IPS-15b (cell line): ENCODE data around the gene DCTN5.

ENCODE experiments used
- H3K27me3 ChIP-seq: one replicate; pipeline ENCODE4 v1.6.1; 2013; ENCODE audit warnings: low read length; ENCODE audit not compliant: control insufficient read depth, insufficient read depth
- H3K36me3 ChIP-seq: one replicate; pipeline ENCODE4 v1.6.1; 2013; ENCODE audit warnings: low read length; ENCODE audit not compliant: control insufficient read depth, insufficient read depth
- H3K4me1 ChIP-seq: one replicate; pipeline ENCODE4 v1.6.1; 2013; ENCODE audit warnings: mild to moderate bottlenecking, low read length; ENCODE audit not compliant: control insufficient read depth, insufficient read depth
- H3K4me3 ChIP-seq: one replicate; pipeline ENCODE4 v1.5.1; 2013; ENCODE audit warnings: low read depth, low read length
- H3K9ac ChIP-seq: one replicate; pipeline ENCODE4 v1.6.1; 2013; ENCODE audit warnings: low read depth, mild to moderate bottlenecking, low read length
- H3K9me3 ChIP-seq: one replicate; pipeline ENCODE4 v1.6.1; 2013; ENCODE audit warnings: mild to moderate bottlenecking, low read length; ENCODE audit not compliant: control insufficient read depth, insufficient read depth

The DCTN5 gene

GRCh38 chr16:23700509-23700908 is 59.2 kb downstream of the DCTN5 start:
- no peaks in the 10 kb centered on the region for H3K9me3 ChIP-seq
- no peaks in the 10 kb centered on the region for H3K27me3 ChIP-seq
- peak overlapping the region; percentile 13 for H3K4me3 ChIP-seq
- no peak overlapping the region for H3K9ac ChIP-seq
- H3K36me3 ChIP-seq, result no peaks in the 10 kb centered on the region
- H3K4me1 ChIP-seq, result no peaks in the 10 kb centered on the region

- Histone ChIP-seq H3K9ac (no peak overlapping the region), H3K4me1 (no peaks in the 10 kb centered on the region), H3K4me3 (peak overlapping the region; percentile 13), H3K9me3 (no peaks in the 10 kb centered on the region), H3K36me3 (no peaks in the 10 kb centered on the region), H3K27me3 (no peaks in the 10 kb centered on the region)
These were observed 59.8 kb downstream of the DCTN5 start for GRCh38 chr16:23701045-23701444.

GRCh38 chr16:23702951-23703350 is 61.7 kb downstream of the DCTN5 start:
- H3K27me3 ChIP-seq, result no peaks in the 10 kb centered on the region
- no peaks in the 10 kb centered on the region for H3K9me3 ChIP-seq
- H3K9ac ChIP-seq, result no peak overlapping the region
- H3K4me3 ChIP-seq, result no peak overlapping the region
- H3K4me1 ChIP-seq, result no peaks in the 10 kb centered on the region
- H3K36me3 ChIP-seq, result peaks cover 2% of the 10 kb centered on the region

GRCh38 chr16:23704772-23705516 is 63.7 kb downstream of the DCTN5 start:
- H3K9me3 ChIP-seq, result peaks cover 3% of the 10 kb centered on the region
- H3K4me3 ChIP-seq, result no peak overlapping the region
- H3K36me3 ChIP-seq, result peaks cover 2% of the 10 kb centered on the region

GRCh38 chr16:23705517-23705902 is 64.2 kb downstream of the DCTN5 start:
- peaks cover 3% of the 10 kb centered on the region for H3K9me3 ChIP-seq
- H3K9ac ChIP-seq, result no peak overlapping the region
- no peaks in the 10 kb centered on the region for H3K27me3 ChIP-seq
- H3K4me3 ChIP-seq, result no peak overlapping the region
- H3K4me1 ChIP-seq, result no peaks in the 10 kb centered on the region
- peaks cover 2% of the 10 kb centered on the region for H3K36me3 ChIP-seq

More at GRCh38 chr16:23704772-23705516, 63.7 kb downstream of the DCTN5 start:
- no peaks in the 10 kb centered on the region for H3K27me3 ChIP-seq
- H3K9ac ChIP-seq, result no peak overlapping the region
- H3K4me1 ChIP-seq, result no peaks in the 10 kb centered on the region

GRCh38 chr16:23706439-23706838 is 65.2 kb downstream of the DCTN5 start:
- H3K4me1 ChIP-seq, result no peaks in the 10 kb centered on the region
- peaks cover 3% of the 10 kb centered on the region for H3K9me3 ChIP-seq
- no peak overlapping the region for H3K4me3 ChIP-seq
- H3K9ac ChIP-seq, result no peak overlapping the region
- H3K36me3 ChIP-seq, result peaks cover 2% of the 10 kb centered on the region
- peaks cover 9% of the 10 kb centered on the region for H3K27me3 ChIP-seq

GRCh38 chr16:23709536-23709935 is 68.3 kb downstream of the DCTN5 start:
- peaks cover 2% of the 10 kb centered on the region for H3K36me3 ChIP-seq
- no peak overlapping the region for H3K4me3 ChIP-seq
- H3K4me1 ChIP-seq, result no peaks in the 10 kb centered on the region
- H3K9me3 ChIP-seq, result peaks cover 3% of the 10 kb centered on the region
- no peak overlapping the region for H3K9ac ChIP-seq
- peaks cover 32% of the 10 kb centered on the region for H3K27me3 ChIP-seq

GRCh38 chr16:23710008-23710407 is 68.7 kb downstream of the DCTN5 start:
- no peak overlapping the region for H3K9ac ChIP-seq
- H3K27me3 ChIP-seq, result peaks cover 34% of the 10 kb centered on the region
- no peaks in the 10 kb centered on the region for H3K4me1 ChIP-seq
- H3K4me3 ChIP-seq, result no peak overlapping the region
- peaks cover 2% of the 10 kb centered on the region for H3K36me3 ChIP-seq
- H3K9me3 ChIP-seq, result peaks cover 3% of the 10 kb centered on the region

- H3K4me3 ChIP-seq, result no peak overlapping the region
- no peak overlapping the region for H3K9ac ChIP-seq
- H3K9me3 ChIP-seq, result peaks cover 3% of the 10 kb centered on the region
- H3K4me1 ChIP-seq, result no peaks in the 10 kb centered on the region
- H3K27me3 ChIP-seq, result peaks cover 34% of the 10 kb centered on the region
- H3K36me3 ChIP-seq, result peaks cover 2% of the 10 kb centered on the region
These were observed 69.2 kb downstream of the DCTN5 start for GRCh38 chr16:23710504-23710903.

- H3K9ac ChIP-seq, result no peak overlapping the region
- H3K4me3 ChIP-seq, result no peak overlapping the region
- no peaks in the 10 kb centered on the region for H3K4me1 ChIP-seq
- H3K9me3 ChIP-seq, result peaks cover 3% of the 10 kb centered on the region
- peaks cover 2% of the 10 kb centered on the region for H3K36me3 ChIP-seq
- peaks cover 34% of the 10 kb centered on the region for H3K27me3 ChIP-seq
These were observed 70.5 kb downstream of the DCTN5 start for GRCh38 chr16:23711785-23712184.

GRCh38 chr16:23712976-23713375 is 71.7 kb downstream of the DCTN5 start, which contains the start of gene ERN2:
Gene ERN2 (minus strand): TSS chr16:23713222. CDS start chr16:23713187, 35 bp downstream.
- Histone ChIP-seq H3K9me3 (peaks cover 3% of the 10 kb centered on the region), H3K27me3 (peaks cover 34% of the 10 kb centered on the region), H3K4me1 (no peaks in the 10 kb centered on the region), H3K9ac (peak within 1 kb of the TSS; percentile 47), H3K36me3 (no peaks in the 10 kb centered on the region), H3K4me3 (peak within 1 kb of the TSS; percentile 67)

GRCh38 chr16:23716484-23716883 is 75.2 kb downstream of the DCTN5 start:
- no peaks in the 10 kb centered on the region for H3K36me3 ChIP-seq
- H3K4me1 ChIP-seq, result no peaks in the 10 kb centered on the region
- H3K9ac ChIP-seq, result no peak overlapping the region
- H3K27me3 ChIP-seq, result peaks cover 25% of the 10 kb centered on the region
- H3K9me3 ChIP-seq, result no peaks in the 10 kb centered on the region
- no peak overlapping the region for H3K4me3 ChIP-seq
